Measurements from ENCODE around the gene ADCY3.
"Not testable (repeated sequence)": the region's sequence is repeated elsewhere in the genome, so short reads cannot be mapped to it uniquely, and the experiment has no call there.

The ADCY3 gene

GRCh38 chr2:24840164-24840869, 79.7 kb downstream of the ADCY3 start:
- Histone ChIP-seq H3K36me3 (ENCODE audit: control insufficient read depth, insufficient read depth, low read length) (peaks cover 11% of the 10 kb centered on the region), H3K4me3 (ENCODE audit: low read depth, low read length) (no peak overlapping the region), H3K9ac (ENCODE audit: low read depth, low read length) (no peak overlapping the region), H3K9me3 (ENCODE audit: control insufficient read depth, insufficient read depth, low read length) (no peaks in the 10 kb centered on the region), H3K4me1 (ENCODE audit: control insufficient read depth, insufficient read depth, low read length) (no peaks in the 10 kb centered on the region), H3K27me3 (ENCODE audit: control insufficient read depth, insufficient read depth, low read length) (no peaks in the 10 kb centered on the region)

GRCh38 chr2:24839729-24840128, 80.3 kb downstream of the ADCY3 start:
- Histone ChIP-seq H3K27me3 (ENCODE audit: control insufficient read depth, insufficient read depth, low read length) (no peaks in the 10 kb centered on the region), H3K9ac (ENCODE audit: low read depth, low read length) (no peak overlapping the region), H3K9me3 (ENCODE audit: control insufficient read depth, insufficient read depth, low read length) (no peaks in the 10 kb centered on the region), H3K4me3 (ENCODE audit: low read depth, low read length) (no peak overlapping the region), H3K4me1 (ENCODE audit: control insufficient read depth, insufficient read depth, low read length) (no peaks in the 10 kb centered on the region), H3K36me3 (ENCODE audit: control insufficient read depth, insufficient read depth, low read length) (peaks cover 15% of the 10 kb centered on the region)

- Histone ChIP-seq H3K36me3 (ENCODE audit: control insufficient read depth, insufficient read depth, low read length) (peaks cover 27% of the 10 kb centered on the region), H3K9ac (ENCODE audit: low read depth, low read length) (no peak overlapping the region), H3K4me3 (ENCODE audit: low read depth, low read length) (no peak overlapping the region), H3K4me1 (ENCODE audit: control insufficient read depth, insufficient read depth, low read length) (peaks cover 1% of the 10 kb centered on the region), H3K9me3 (ENCODE audit: control insufficient read depth, insufficient read depth, low read length) (no peaks in the 10 kb centered on the region), H3K27me3 (ENCODE audit: control insufficient read depth, insufficient read depth, low read length) (no peaks in the 10 kb centered on the region)
Measured at GRCh38 chr2:24838541-24838940, 81.5 kb downstream of the ADCY3 start.

- no peak overlapping the region for H3K9ac ChIP-seq (ENCODE audit: low read depth, low read length)
- H3K4me3 ChIP-seq (ENCODE audit: low read depth, low read length): no peak overlapping the region
- H3K9me3 ChIP-seq (ENCODE audit: control insufficient read depth, insufficient read depth, low read length): no peaks in the 10 kb centered on the region
- peaks cover 28% of the 10 kb centered on the region for H3K36me3 ChIP-seq (ENCODE audit: control insufficient read depth, insufficient read depth, low read length)
- H3K27me3 ChIP-seq (ENCODE audit: control insufficient read depth, insufficient read depth, low read length): no peaks in the 10 kb centered on the region
- peaks cover 4% of the 10 kb centered on the region for H3K4me1 ChIP-seq (ENCODE audit: control insufficient read depth, insufficient read depth, low read length)
Measured at GRCh38 chr2:24837996-24838513, 82.0 kb downstream of the ADCY3 start.

- Histone ChIP-seq H3K27me3 (ENCODE audit: control insufficient read depth, insufficient read depth, low read length) (no peaks in the 10 kb centered on the region), H3K9ac (ENCODE audit: low read depth, low read length) (no peak overlapping the region), H3K9me3 (ENCODE audit: control insufficient read depth, insufficient read depth, low read length) (no peaks in the 10 kb centered on the region), H3K36me3 (ENCODE audit: control insufficient read depth, insufficient read depth, low read length) (peaks cover 26% of the 10 kb centered on the region), H3K4me1 (ENCODE audit: control insufficient read depth, insufficient read depth, low read length) (peaks cover 11% of the 10 kb centered on the region), H3K4me3 (ENCODE audit: low read depth, low read length) (no peak overlapping the region)
Measured at GRCh38 chr2:24836706-24837105, 83.3 kb downstream of the ADCY3 start.

- peaks cover 28% of the 10 kb centered on the region for H3K36me3 ChIP-seq (ENCODE audit: control insufficient read depth, insufficient read depth, low read length)
- no peaks in the 10 kb centered on the region for H3K9me3 ChIP-seq (ENCODE audit: control insufficient read depth, insufficient read depth, low read length)
- no peak overlapping the region for H3K4me3 ChIP-seq (ENCODE audit: low read depth, low read length)
- no peaks in the 10 kb centered on the region for H3K27me3 ChIP-seq (ENCODE audit: control insufficient read depth, insufficient read depth, low read length)
- no peak overlapping the region for H3K9ac ChIP-seq (ENCODE audit: low read depth, low read length)
- peaks cover 11% of the 10 kb centered on the region for H3K4me1 ChIP-seq (ENCODE audit: control insufficient read depth, insufficient read depth, low read length)
Measured at GRCh38 chr2:24836206-24836605, 83.8 kb downstream of the ADCY3 start.

GRCh38 chr2:24835411-24835810, 84.6 kb downstream of the ADCY3 start:
- not testable (repeated sequence) for H3K9ac ChIP-seq (ENCODE audit: low read depth, low read length); H3K27me3 ChIP-seq (ENCODE audit: control insufficient read depth, insufficient read depth, low read length); H3K4me3 ChIP-seq (ENCODE audit: low read depth, low read length); H3K9me3 ChIP-seq (ENCODE audit: control insufficient read depth, insufficient read depth, low read length)
- H3K4me1 ChIP-seq (ENCODE audit: control insufficient read depth, insufficient read depth, low read length): peaks cover 11% of the 10 kb centered on the region
- H3K36me3 ChIP-seq (ENCODE audit: control insufficient read depth, insufficient read depth, low read length): peaks cover 32% of the 10 kb centered on the region

- Histone ChIP-seq H3K4me3 (ENCODE audit: low read depth, low read length) (no peak overlapping the region), H3K9ac (ENCODE audit: low read depth, low read length) (no peak overlapping the region), H3K27me3 (ENCODE audit: control insufficient read depth, insufficient read depth, low read length) (no peaks in the 10 kb centered on the region), H3K4me1 (ENCODE audit: control insufficient read depth, insufficient read depth, low read length) (peaks cover 11% of the 10 kb centered on the region), H3K36me3 (ENCODE audit: control insufficient read depth, insufficient read depth, low read length) (peaks cover 30% of the 10 kb centered on the region), H3K9me3 (ENCODE audit: control insufficient read depth, insufficient read depth, low read length) (no peaks in the 10 kb centered on the region)
Measured at GRCh38 chr2:24834733-24835395, 85.2 kb downstream of the ADCY3 start.

GRCh38 chr2:24833821-24834732, 86.0 kb downstream of the ADCY3 start:
- Histone ChIP-seq H3K9ac (ENCODE audit: low read depth, low read length) (no peak overlapping the region), H3K36me3 (ENCODE audit: control insufficient read depth, insufficient read depth, low read length) (peaks cover 27% of the 10 kb centered on the region)

GRCh38 chr2:24832931-24833701, 86.9 kb downstream of the ADCY3 start:
- H3K4me3 ChIP-seq (ENCODE audit: low read depth, low read length): no peak overlapping the region
- peaks cover 11% of the 10 kb centered on the region for H3K4me1 ChIP-seq (ENCODE audit: control insufficient read depth, insufficient read depth, low read length)
- no peak overlapping the region for H3K9ac ChIP-seq (ENCODE audit: low read depth, low read length)
- H3K27me3 ChIP-seq (ENCODE audit: control insufficient read depth, insufficient read depth, low read length): no peaks in the 10 kb centered on the region
- peaks cover 27% of the 10 kb centered on the region for H3K36me3 ChIP-seq (ENCODE audit: control insufficient read depth, insufficient read depth, low read length)
- no peaks in the 10 kb centered on the region for H3K9me3 ChIP-seq (ENCODE audit: control insufficient read depth, insufficient read depth, low read length)

More at GRCh38 chr2:24833821-24834732, 86.0 kb downstream of the ADCY3 start:
- H3K9me3 ChIP-seq (ENCODE audit: control insufficient read depth, insufficient read depth, low read length): no peaks in the 10 kb centered on the region
- H3K4me1 ChIP-seq (ENCODE audit: control insufficient read depth, insufficient read depth, low read length): peaks cover 11% of the 10 kb centered on the region
- no peak overlapping the region for H3K4me3 ChIP-seq (ENCODE audit: low read depth, low read length)
- H3K27me3 ChIP-seq (ENCODE audit: control insufficient read depth, insufficient read depth, low read length): no peaks in the 10 kb centered on the region

GRCh38 chr2:24832521-24832920, 87.5 kb downstream of the ADCY3 start:
- Histone ChIP-seq H3K9me3 (ENCODE audit: control insufficient read depth, insufficient read depth, low read length) (no peaks in the 10 kb centered on the region), H3K27me3 (ENCODE audit: control insufficient read depth, insufficient read depth, low read length) (no peaks in the 10 kb centered on the region), H3K36me3 (ENCODE audit: control insufficient read depth, insufficient read depth, low read length) (peaks cover 27% of the 10 kb centered on the region), H3K4me3 (ENCODE audit: low read depth, low read length) (no peak overlapping the region), H3K4me1 (ENCODE audit: control insufficient read depth, insufficient read depth, low read length) (peaks cover 11% of the 10 kb centered on the region), H3K9ac (ENCODE audit: low read depth, low read length) (peak overlapping the region; percentile 24)
